GOT3 (cell line): ENCODE data around the gene RPA3.

Experiments
- DNase-seq: peaks from one replicate; lab custom pipeline; 2025; ENCODE audit warnings: mixed read lengths; lab: John Stamatoyannopoulos, UW

RPA3 gene

DNA sequence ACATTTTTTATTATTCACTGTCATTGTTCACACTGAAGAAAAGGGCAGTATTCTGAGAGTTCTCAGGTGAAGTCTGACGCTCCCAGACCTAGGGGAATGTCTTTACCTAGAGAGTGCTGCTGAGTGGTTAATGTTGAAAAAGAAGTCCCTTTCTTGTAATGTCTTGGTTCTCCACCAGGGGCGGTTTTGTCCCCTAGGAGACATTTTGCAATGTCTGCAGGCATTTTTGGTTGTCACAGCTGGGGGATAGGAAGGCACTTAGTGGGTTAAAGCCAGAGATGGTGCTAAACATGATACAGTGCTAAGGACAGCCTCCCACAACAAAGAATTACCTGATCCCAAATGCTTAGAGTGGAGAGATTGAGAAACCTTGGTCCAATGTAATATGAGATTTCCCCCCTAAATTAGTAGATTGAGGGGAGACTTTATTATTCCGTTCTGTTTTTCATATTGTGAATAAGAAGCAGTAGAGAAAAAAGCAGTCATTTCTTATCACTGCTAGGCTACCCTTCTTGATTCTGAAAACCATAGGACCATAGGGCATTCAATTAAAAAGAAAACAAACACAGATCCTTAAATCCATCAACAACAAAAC is 64.7 kb downstream of the RPA3 start:
- no peak for DNase-seq

DNA sequence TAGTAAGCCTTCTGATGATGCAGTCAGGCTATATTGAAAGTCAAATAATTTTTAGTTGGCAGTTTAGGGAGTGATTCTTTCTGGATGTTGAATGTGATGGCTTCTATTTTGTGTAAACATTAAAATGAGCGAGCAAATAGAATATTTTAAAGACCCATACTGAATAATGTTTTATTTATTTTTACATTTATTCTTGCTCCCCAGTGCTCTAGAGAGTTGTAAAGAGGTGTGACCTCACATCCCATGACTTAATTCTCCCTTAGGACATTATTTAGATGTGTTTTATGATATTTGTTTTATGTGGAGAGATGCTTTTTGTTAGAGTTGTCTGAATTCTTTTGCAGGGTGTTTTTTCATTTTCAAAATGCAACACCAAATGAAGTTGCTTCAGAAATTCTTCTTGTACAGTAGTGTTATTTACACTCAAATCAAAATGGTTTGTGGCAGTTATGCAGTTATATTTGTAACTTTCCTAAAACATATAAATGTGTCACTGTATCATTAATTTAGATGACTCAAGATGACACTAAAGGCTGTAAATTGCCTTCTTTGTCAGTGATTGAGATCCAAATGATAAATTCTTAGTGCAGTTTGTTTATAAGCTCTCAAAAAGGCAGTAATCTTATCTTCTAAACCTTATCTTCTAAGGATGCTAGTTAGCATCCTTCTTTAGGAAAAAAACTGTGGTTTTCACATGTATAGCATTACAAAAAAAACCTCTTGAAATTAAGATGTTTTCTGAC is 65.4 kb downstream of the RPA3 start:
- DNase-seq: no peak

DNA sequence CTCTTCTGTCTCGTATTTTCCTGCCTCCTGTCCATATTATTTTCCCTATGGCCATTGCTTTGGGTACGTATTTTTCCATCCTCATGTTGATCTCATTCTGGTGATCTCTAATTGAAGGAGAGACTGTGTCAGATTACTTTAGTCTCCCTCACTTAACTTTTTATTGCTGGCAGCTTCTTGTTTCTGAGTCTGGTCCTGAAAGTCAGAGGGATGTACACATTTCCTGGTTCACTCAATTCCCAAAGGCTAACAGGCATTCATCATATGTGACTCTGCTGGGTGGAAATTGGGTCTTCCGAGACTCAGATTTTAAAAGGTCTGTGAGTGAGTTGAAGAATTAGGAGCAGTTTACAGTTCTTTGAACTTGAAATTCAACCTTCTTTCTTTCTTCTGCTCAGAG is 66.9 kb downstream of the RPA3 start:
- DNase-seq: no peak

DNA sequence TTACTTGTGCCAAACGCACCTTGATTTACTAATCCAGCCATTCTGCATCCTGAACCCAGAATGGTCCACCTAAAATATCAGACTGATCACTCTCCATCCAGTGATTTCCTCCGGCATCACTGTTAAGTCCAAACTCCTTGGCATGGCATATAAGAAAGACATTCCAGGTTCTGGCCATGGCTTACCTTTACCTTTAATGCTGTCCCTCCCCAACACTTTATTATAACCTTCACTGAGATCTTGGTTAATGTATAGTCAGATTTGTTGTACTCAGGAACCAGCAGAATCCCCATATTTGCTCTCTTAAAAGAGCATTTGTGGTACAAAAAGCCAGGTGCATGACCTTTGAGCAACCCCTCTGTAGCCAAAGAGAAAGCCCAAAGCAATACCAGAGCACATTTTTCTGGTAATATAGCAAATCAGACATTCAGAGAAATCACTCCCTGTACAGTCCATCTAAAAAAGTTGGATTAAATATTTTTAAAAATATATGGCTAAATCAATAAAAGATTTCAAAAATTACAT is 67.7 kb downstream of the RPA3 start:
- DNase-seq: no peak

DNA sequence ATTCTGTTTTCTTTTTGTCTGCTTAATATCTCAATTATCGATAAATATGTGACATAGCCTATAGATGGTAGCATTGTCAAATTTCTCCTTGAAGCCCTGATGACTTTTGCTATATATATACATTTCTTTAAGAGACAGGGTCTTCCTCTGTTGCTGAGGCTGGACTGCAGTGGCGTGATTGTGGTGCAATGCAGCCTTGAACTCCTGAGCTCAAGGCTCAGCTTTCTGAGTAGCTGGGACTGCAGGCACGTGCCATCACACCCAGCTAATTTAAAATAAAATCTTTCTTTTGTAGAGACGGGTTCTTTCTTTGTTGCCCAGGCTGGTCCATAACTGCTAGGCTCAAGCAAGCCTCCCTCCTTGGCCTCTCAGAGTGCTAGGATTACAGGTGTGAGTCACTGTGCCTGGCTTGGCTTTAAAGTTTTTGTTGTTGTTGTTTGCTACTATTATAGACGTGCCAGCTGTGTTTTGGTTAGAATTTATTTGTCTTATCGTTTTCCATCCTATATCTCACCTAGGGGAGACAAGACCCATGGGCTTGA is 70.8 kb downstream of the RPA3 start:
- no peak for DNase-seq

DNA sequence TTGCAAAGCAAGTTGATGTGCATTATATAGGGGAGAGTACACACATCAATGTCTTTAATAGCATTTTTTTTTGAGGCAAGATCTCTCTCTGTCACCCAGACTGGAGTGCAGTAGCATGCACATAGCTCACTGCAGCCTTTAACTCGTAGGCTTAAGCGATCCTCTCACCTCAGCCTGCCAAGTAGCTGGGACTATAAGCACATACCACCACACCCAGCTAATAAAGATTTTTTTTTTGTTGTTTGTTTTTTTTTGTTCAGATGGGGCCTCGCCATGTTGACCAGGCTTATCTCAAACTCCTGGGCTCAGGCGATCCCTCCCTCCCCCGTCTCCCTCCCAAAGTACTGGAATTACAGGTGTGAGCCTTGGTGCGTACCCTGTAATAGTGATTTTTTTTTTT is 76.3 kb downstream of the RPA3 start:
- no peak for DNase-seq

DNA sequence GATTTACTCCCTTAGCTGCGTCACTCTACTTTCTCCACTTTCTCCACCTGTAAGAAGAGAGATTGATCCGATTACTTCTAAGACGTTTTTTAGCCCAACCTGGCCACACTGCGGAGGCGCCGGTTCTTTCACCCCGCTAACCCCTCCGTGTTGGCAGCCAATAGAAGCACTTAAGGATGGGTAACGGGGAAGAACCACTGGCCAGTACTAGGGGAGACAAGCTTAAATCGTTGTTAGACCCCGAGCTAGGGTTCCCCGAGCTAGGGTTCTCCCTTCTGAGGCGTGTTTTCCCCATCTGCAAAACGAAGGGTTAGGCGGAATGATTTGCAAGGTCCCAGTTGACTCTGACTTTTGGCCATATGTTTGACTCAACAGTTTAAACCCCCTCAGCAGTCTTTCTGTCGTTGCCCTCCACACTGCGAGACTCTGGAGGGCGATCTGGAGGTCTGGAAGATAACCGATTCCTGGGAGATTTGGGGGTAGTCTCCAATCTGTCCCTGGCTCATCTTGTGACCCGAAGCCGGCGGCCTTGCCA is 77.2 kb downstream of the RPA3 start:
- DNase-seq: no peak

DNA sequence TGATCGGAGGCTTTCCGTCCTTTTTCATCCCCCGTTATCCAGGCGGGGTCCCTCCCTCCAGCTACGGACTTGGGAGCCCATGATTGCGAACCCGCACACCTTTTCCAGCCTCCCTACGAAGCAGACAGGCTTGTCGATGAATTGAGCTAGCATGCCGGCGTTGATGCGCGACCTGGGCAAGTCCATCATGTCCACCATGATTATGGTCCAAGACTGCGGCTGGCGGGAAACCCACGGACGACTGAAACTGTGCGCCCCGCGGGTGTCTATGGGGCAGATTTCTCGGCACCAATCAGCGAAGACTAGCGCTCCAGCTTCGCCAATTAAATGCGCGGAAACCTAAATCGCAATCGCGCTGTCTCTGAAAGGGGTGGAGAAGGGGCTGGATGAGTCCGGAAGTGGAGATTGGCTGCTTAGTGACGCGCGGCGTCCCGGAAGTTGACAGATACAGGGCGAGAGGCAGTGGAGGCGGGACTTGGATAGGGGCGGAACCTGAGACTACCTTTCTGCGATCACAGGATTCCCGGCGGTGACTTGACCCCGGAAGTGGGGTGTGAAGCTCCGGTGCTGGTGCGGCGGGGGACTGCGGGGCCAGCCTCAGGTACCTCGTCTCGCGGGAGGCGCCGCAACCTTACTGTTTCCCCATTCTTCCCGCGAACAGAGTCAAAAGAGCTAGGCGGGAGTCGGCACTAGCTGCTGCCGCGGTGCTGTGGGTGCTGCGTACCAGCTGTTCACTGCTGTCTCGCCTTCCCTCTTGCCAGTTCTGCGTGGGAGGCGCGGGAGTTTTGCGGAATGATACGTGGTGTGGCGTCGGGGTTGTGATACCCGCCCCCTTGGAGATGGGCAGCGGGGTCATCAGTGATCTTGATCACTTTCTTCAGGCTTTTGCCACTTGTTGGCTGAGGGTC is 77.9 kb downstream of the RPA3 start, which contains the start of gene UMAD1:
TSS of gene UMAD1 (plus strand) at position 532 of the 908 bp plus-strand sequence. CDS start 32,620 bp downstream, outside the sequence.
- DNase-seq: peak; percentile 97

DNA sequence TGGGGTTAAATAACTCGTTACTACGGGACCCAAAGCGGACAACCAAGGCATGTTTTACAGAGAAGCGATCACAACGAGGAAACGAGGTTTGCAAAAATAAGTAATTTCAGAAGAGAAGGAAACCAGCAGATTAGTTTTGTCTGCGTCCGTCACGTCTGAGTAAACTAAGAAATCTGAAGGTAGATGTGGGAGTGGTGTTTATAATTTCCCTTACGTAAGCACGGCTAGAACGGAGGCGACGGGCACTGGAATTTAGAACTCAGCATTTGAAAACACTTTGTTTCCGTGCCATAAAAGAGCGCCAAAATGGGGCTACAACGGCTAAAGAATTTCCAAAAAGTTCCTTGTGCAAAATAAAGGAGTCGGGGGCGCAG is 78.6 kb downstream of the RPA3 start:
- DNase-seq: no peak

DNA sequence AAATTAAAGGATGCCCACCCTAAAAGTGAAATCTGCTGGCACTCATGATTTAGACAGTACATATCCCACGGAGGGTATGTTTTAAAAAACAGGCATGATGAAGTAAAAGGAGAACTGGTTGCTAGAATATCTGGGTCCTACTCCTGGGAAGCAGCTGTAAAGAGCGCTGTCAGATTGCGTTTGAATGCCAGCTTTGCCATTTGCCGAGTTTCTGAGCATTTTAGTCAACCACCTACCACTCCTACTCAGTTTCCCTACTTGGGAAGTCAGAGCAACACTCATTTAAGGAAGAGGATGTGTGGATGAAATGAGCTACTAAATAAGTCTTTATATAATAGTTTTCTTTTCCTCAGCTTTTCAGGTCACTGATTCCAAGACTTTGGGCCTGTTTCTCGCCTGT is 79.0 kb downstream of the RPA3 start:
- no peak for DNase-seq

DNA sequence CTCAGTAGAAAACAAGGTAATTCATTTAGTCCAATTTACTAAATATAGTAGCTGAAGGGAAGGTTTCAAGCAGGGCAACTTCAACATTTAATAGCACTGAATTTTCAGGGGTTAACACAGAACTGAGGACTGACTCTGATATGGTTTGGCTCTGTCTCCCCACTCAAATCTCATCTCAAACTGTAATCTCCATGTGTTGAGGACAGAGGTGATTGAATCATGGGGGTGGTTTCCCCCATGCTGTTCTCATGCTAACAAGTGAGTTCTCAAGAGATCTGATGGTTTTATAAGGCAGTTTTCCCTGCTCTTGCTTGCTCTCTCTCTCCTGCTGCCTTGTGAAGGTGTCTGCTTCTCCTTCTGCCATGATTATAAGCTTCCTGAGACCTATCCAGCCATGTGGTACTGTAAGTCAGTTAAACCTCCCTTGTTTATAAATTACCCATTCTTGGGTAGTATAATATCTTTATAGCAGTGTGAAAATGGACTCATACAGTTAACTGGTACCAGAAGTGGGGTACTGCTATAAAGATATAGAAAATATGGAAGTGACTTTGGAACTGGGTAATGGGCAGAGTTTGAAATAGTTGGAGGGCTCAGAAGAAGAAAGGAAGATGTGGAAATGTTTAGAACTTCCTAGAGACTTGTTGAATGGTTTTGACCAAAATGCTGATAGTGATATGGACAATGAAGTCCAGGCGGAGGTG is 87.6 kb downstream of the RPA3 start:
- no peak for DNase-seq

DNA sequence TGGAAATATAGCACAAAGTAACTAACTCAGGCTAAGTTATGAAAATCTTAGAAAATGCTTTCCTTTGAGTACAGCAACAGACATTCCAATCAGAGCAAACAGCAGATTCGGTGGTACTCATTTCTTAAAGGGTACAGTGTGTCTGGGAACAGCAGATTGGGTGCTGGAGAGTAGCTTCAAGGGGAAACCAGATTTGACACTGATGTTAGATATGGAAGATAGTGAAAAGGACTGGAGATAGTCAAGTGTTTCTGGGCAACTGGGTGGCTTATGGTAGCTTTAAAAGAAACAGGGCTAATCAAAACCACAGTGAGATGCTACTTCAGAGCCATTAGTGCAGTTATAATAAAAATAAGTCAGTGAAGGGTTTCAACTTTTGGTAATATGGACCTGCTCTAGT is 89.9 kb downstream of the RPA3 start:
- no peak for DNase-seq

DNA sequence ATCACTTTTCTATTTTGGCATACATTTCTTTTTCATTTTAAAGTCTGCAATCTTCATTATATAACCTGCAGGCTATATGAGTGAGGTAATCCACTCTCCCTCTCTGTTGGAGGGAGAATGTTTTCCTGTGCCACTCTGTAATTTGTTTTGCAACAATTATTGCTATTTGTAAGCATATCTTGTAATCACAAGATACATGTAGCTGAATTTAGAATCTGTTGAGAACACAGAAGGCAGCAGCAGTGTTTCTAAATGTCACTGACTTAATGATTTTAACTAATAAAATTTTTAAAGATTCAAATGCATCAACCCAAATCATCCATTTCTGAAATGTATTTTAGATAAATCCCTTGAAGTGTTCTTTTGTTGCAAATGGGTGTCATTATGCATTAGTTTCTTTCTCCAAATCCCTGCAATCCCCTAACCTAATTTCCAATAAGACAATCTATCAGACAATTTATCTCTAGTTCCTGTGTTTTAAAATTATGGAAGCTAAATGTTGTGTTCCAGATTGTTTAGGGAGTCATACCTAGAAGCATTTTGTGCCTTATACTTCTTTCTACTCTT is 97.7 kb downstream of the RPA3 start:
- no peak for DNase-seq

DNA sequence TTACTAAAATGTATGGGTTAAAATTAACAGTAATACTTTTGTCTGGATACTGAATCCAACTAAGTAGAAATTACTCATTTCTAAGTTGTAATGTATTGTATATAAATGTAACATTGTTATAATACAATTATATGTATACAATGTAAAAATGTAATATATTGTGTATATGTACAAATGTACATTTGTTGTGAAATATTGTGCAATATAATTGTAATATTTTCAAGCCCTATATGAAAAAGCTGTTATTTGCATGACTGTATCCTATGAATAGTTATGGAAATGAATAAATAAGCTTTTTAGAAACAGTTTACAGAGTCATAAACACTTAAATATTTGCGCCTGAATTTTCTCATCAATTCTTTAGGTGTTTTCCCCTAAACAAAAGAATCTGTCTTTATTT is 98.2 kb downstream of the RPA3 start:
- DNase-seq: no peak

DNA sequence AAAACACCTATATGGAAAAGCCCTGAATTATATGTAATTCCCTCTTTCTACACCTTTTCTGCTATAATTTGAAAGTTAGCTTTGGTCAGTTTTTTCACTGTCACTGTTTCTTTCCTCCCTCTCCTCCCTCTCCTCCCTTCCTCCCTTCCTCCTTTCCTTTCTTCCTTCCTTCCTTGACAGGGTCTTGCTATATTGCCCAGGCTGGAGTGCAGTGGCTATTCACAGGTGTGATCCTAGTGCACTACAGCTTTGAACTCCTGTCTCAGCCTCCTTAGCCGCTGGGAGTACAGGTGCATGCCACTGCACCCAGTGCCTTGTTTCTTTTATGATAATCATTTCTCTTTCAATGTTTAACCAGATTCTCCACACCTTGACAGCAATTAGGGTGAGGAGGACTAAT is 100.0 kb downstream of the RPA3 start:
- no peak for DNase-seq

DNA sequence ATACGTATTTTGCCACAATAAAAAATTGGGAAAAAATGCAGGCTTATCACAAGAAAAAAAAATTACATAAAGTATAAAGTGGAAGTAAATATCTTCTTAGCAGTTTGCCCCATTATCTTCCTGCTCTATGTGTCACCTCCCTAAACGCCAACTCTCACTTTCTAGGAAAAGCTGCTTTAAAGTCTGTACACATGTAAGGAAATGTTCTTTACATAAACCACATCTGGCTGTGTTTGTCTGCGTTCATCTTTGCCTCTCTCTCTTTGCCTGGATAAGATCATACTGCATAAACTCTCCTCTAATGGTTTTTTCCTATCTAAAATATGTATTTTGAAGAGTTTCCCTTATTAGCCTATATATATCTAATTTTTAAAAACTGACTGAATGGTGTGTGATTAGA is 100.9 kb downstream of the RPA3 start:
- no peak for DNase-seq

DNA sequence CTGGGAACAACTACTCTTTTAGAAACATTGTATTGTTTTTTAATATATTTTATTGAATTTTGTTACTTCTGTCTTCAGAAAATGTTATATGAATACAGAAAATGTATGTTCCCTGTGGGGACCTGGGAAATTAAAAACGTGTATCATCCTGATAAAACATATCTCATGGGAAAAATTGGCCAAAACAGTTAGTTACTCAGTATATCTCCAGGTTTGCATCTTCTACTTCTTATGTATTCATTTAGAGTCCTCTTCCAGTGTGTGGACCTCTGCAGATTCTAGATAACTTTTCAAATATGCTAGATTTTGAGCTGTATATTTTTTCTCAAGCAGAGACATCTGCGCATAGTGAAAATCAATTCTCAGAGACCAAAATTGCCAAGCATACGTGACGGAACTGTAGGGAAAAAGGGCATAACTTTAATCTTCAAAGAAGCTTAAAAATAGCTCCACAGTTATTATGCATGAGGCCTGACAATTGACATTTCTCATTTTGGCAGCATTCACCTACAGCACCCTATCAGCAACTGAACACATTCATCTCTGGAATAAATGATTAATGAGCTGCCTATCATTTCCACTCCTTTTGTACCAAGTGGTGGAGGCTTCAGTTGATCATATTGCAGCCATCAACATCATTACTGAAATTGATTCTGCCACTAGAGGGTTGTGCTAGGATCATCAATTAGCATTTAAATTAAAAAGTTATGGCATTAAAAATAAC is 104.2 kb downstream of the RPA3 start:
- DNase-seq: no peak

DNA sequence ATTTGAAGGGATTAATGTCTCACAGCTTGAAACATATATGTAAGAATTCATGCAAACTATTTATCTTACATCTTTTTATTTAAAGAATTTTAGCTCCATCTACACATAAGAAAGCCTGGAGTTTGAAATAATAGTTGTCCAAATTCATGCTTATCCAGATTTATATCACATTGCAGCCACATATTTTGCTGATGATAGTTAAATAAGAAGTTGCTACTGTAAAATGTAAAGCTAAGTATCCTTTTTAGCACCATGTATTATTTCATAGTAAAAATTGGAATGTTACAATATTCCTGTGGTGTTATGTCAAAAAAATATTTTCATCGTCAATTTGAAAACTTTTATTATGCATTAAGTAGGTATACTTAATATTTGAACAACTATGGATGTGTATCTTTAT is 105.2 kb downstream of the RPA3 start:
- no peak for DNase-seq

DNA sequence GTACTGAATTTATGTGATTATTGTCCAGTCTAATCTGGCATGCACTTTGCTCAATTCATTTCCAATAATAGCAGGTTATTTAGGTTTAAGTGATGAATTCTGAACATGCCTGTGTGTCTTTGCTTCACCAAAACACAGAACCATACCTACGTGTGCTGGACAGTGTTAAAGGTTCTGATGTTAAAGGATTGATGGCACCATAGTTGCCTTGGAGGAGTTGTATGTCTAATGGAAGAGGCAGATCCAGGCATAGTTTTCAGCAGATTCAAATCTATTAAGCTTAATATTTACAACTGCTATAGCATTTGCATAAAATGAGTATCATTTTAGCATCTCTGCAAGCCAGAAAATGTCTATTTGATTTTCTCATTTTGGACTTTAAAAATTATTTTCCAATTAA is 105.9 kb downstream of the RPA3 start:
- no peak for DNase-seq

DNA sequence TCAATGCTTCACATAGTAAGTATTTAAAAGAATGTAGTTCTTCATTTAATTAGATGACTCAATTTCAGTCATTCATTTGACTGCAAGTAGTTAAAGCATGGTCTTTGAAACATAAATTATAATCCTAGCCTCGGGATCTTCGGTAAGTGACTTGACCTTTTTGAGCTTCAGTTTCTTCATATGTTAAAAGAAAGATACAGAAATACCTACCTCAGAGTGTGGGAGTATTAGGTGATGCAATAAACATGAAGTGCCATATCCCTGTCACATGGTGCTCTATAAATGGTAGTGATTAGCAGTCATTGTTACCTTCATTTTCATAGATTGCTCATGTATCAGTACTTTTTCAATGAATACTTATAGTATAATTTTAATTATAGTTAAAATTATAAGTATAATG is 109.1 kb downstream of the RPA3 start:
- no peak for DNase-seq
